Measurements from ENCODE around the gene SERPINE2.

Gene SERPINE2

DNA sequence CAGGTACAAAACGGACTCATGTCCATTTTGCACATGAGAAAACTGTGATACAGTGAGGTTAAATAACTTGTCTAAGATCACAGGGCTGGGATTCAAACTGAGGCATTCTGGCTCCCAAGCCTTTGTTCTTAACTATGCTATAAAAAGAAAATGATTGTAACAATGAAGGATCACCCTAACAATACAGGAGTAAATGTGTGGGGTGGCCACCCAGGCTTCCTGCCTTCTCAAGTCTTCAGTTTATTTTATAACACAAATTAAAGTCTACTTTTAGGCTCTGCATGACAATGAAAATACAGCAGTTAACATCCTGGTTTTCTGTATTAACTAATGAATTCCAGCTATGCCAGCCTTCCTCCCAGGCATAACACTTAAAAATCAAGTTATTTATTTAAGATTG is 101.6 kb downstream of the SERPINE2 start:
- DNase-seq, result no peak

DNA sequence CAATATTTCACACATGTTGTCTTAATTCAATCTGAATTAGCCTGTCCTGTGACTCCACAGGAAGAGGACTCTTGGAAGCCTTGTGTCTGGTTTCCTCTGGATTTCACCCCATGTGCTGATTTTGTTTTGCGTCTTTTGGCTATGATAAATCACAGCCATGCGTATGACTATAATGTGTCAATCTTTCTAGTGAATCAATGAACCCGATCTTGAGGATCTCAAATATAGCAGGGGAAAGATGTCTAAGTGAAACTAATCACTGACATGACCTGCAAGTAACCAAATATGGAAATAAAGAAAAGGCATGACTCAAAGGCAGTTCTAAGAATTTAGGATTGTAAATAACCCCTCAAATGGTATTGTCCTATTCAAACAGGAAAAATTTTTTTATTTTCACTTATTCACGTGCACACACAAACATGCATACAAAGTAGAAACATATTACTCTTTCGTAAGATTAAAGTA is 102.2 kb downstream of the SERPINE2 start:
- no peak for DNase-seq

DNA sequence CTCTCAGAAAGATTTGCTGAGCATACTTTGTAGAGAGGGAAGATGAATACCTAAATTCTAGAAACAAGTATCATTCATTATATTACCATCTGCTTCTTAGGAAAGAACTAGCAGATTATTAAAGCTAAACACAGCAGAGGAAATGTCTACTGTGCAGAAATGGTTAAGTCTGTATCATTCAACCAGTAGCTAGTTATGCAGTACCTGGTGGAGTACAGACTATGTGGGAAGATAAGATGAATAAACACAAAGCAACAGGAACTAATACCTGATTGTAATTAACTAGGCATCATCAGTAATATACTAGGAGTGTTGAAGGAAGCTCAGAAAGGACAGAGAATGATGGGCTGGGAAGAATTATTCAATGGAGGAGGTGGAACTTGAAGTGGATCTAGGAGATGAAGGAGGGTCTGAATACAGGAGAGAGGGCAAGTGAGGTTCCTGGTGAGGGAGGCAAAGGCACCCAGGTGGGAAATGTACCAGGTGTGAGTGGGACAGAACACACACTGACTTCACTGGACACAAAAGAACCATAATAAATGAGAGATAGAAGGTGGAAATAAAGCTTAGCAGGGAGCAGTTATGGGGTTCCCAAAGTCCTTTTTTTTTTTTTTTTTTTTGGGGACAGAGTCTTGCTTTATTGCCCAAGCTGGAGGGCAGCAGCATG is 103.5 kb downstream of the SERPINE2 start:
- no peak for DNase-seq

DNA sequence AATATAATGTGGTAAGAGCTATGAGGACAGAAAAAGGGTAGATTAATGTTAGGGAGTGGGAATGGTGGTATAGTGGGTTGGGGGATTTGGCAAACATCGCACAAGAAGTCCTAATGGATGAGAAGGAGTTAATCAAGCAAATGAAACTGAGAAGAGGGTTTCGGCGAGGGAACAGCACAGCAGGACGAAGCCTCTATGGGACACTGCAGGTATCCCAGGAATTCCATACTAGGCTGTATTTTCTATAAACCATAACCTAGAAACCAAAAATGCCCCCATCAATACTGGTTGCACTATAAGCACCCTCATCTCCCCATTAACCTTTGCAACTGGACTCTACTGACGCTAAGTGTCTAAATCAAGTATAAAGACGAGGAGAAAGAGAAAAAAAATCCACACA is 104.2 kb downstream of the SERPINE2 start:
- DNase-seq, result no peak

DNA sequence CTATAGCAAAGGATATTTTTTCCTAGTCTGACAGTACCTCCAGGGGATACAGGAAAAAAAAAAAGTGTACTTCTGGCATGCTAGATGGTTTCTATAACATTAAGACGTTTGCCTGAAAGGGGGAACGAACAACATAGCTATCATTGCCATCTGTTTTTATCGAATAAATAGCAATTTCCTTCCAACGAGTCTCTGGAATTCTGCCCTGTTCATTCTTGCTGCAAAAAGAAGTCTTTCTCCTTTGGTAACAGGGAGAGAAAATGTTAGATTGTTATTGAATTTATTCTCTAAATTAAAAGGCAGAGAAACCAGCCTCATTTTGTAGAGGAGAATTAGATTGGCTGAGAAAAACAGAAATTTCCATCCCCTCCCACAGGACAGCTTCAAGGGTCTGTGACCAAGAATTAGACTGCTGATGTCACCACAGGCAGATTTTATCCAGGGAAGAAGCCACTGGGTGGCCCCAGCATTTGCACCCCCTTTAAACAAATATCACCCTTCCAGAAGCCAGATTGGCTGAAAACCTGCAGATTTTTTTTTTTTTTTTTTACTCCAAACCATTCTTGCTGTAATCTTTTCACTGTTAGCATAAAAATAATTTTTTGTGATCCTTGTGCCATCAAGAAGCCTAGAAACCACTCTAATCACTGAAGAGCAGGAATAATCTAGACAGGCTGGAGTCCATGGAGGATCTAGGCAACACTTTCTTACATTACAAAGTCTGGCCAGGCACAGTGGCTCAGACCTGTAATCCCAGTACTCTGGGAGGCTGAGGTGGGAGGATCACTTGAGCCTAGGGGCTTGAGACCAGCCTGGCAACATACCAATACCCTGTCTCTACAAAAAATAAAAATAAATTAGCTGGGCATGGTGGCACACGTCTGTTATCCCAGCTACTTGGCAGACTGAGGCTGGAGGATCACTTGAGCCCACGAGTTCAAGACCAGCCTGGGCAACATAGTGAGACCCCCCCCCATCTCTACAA is 106.0 kb downstream of the SERPINE2 start:
- DNase-seq, result no peak

DNA sequence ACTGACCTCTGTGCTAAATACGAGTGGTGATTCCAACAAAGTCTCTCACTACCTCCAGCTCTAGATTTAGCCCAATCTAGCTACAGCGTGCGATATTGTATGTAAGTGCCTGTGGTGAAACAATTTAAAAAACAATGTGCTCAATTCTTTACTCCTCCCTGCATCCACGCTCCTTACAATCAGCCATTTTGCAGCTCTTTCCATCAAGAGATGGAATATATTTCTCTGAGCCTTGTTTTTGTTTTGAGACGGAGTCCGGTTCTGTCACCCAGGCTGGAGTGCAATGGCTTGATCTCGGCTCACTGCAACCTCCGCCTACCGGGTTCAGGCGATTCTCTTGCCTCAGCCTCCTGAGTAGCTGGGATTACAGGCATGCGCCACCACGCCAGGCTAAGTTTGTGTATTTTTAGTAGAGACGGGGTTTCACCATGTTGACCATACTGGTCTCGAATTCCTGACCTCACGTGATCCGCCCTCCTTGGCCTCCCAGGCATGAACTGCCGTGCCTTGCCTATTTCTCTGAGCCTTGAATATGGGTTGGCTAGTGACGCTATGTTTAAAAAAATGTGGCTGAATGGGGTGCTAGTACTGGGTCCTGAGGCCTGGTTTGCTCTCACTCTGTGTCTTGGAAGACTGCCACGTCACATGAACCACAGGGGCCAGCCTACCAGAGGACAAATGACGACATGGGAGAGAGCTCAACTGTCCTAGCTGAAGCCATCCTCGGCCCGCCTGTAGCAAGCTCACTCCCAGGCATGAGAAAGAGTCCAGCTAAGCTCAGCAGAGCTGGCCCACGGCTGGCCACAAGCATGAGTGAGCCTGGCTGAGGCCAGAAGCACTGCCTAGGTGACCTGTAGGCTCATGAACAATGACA is 108.7 kb downstream of the SERPINE2 start:
- DNase-seq, result no peak

DNA sequence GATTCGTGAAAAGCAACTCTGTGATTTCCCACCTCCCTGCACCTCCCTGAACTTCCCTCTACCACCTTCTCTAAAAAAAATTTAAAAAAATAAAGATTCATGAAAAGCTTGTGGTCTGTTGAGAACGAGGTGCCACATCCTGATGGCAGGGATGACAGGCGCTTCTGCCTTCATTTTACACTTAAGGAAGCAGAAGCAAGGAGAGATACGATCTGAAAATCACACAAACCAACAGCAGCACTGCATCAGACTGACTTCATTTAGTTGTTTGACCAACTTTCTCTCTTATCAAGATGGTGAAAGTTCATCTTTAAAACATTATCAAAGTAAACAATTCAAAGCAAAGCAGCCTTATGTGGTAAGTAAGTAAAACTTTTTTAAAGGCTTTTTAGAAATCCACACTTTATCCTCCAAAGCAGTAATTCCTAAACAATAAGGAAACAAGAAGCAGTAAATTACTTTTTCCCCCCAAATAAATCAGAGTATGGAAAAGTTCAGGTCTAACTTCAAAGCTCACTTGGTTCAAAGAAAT is 109.4 kb downstream of the SERPINE2 start:
- no peak for DNase-seq

DNA sequence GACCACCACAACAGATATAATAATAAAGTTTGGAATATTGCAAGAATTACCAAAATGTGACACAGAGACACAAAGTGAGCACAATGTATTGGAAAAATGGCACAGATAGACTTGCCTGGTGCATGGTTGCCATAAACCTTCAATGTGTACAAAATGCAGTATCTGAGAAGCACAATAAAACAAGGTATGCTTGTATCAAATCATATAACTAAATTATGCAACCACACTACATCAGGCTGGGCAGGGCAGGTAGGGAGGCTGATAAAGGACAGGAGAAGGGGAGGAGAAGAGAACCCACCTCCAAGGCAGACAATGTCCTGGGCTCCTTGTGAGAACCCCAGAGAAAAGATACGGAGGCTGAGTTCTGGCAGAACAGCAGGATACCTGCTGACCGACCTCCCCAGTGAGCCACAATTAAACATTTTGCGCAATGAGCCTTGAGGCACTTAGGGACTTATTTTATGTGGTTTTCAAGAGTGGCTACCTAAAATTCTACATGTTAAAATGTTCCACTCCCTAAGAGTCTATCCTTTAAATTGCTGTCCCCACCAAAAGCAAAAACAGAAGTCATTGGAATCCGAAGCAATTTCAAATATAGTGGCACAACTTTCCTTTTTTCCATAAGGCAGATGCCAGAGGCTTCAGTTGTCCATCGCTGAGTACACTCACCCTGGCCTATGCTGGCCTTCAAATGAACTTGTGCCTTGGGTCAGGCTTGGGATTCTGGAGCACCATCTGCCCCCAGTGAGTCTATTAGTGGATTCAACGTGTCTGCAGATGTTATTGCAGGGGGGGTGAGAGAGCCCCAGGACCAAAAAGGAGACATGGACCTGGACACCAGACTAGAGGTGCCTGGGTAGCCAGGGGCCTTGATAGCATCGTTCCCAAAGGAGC is 110.7 kb downstream of the SERPINE2 start:
- no peak for DNase-seq

DNA sequence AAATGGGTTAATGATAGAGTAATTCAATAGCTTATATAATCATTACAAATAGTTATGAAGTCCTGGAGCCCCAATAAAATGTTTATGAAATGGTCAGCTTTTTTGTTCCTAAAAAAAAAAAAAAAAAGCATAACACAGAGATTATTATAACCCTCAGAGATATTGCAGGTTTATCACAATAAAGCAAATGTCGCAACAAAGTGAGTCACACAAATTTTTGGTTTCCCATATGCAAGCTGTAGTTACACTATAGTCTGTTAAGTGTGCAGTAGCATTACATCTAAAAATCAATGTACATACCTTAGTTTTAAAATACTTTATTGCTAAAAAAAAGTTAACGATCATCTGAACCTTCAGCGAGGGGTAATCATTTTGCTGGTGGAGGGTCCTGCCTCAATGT is 114.0 kb downstream of the SERPINE2 start:
- DNase-seq, result no peak
